Fibroblast of lung (primary cell): ENCODE results near the gene COPA. TPM values are rescaled to one million over a fixed set of nuclear protein-coding genes. Genes with fewer than 3 reads are reported as not detected.

Experiments used
- DNase-seq, 2 donors: peaks; one replicate each; pipeline versions ENCODE4 v3.0.0 to v3.0.0-alpha.2; 2010; ENCODE audit warnings: low read depth in 2 of 2
- H2AFZ ChIP-seq: 2 replicates; pipeline ENCODE4 v1.5.1; 2012; ENCODE audit warnings: low read length, control low read depth, inconsistent platforms
- H3K27ac ChIP-seq: 2 replicates; pipeline ENCODE4 v1.5.1; 2011; ENCODE audit warnings: low read length, control low read depth; ENCODE audit not compliant: insufficient read depth
- H3K27me3 ChIP-seq: 2 replicates; pipeline ENCODE4 v1.5.1; 2011; ENCODE audit warnings: mild to moderate bottlenecking, low read length; ENCODE audit not compliant: control insufficient read depth, insufficient read depth
- H3K36me3 ChIP-seq: 2 replicates; pipeline ENCODE4 v1.5.1; 2011; ENCODE audit warnings: low read length; ENCODE audit not compliant: control insufficient read depth, insufficient read depth
- H3K4me1 ChIP-seq: 2 replicates; pipeline ENCODE4 v1.5.1; 2011; ENCODE audit warnings: low read length; ENCODE audit not compliant: control insufficient read depth, insufficient read depth; ENCODE audit errors: extremely low read depth
- H3K4me2 ChIP-seq: 2 replicates; pipeline ENCODE4 v1.5.1; 2011; ENCODE audit warnings: low read length, control low read depth; ENCODE audit not compliant: insufficient read depth; ENCODE audit errors: extremely low read depth
- H3K4me3 ChIP-seq, 4 experiments: fragments of 200-600 bp in 1 of 4; sonication (generic) in 1 of 4; replicated peaks in 1 of 4; 2 replicates each; pipeline ENCODE4 v1.5.1; 2011 to 2016; ENCODE audit warnings: low read length in 4 of 4, low read depth in 3 of 4, mild to moderate bottlenecking in 3 of 4, control low read depth in 2 of 4, inconsistent platforms in 1 of 4, mixed read lengths in 1 of 4; ENCODE audit not compliant: insufficient read depth in 1 of 4; ENCODE audit errors: control extremely low read depth in 1 of 4
- H3K79me2 ChIP-seq: 2 replicates; pipeline ENCODE4 v1.5.1; 2012; ENCODE audit warnings: mild to moderate bottlenecking, low read length, inconsistent platforms; ENCODE audit not compliant: control insufficient read depth, insufficient read depth
- H3K9ac ChIP-seq: 2 replicates; pipeline ENCODE4 v1.5.1; 2011; ENCODE audit warnings: mild to moderate bottlenecking, low read length, control low read depth; ENCODE audit not compliant: insufficient read depth
- H3K9me3 ChIP-seq: 2 replicates; pipeline ENCODE4 v1.5.1; 2012; ENCODE audit warnings: low read depth, low read length; ENCODE audit not compliant: control insufficient read depth, insufficient read depth
- H4K20me1 ChIP-seq: 2 replicates; pipeline ENCODE4 v1.5.1; 2011; ENCODE audit warnings: low read length; ENCODE audit not compliant: control insufficient read depth, insufficient read depth; ENCODE audit errors: extremely low read depth
- CTCF ChIP-seq, 2 donors: IDR thresholded peaks in 1 of 2; conservative IDR thresholded peaks in 1 of 2; 1 replicate in 1 of 2; 2 replicates in 1 of 2; pipeline ENCODE4 v1.5.1; 2011 to 2012; ENCODE audit warnings: low read length in 2 of 2, control low read depth in 1 of 2, inconsistent platforms in 1 of 2, low read depth in 1 of 2, mild to moderate bottlenecking in 1 of 2
- EZH2 ChIP-seq: IDR thresholded peaks from 2 replicates; pipeline ENCODE4 v1.5.1; 2012; ENCODE audit warnings: low read length, control low read depth, mild to moderate bottlenecking; ENCODE audit errors: missing control alignments
- polyA plus RNA-seq, 2 donors: library from polyadenylated mRNA; depleted of rRNA in 1 of 2; stranded (reverse) in 1 of 2; unstranded in 1 of 2; fragments of >200 nt; gene quantifications; 2 replicates each; pipeline ENCODE4 v1.2.1, GENCODE V29; 2011 to 2012; ENCODE audit warnings: missing spikeins in 1 of 2
- total RNA-seq: library from RNA; depleted of rRNA; stranded (reverse); fragments of >200 nt; gene quantifications from 2 replicates; pipeline ENCODE4 v1.2.1, GENCODE V29; 2014

Gene COPA
- total and polyA plus RNA-seq, 2 donors (not counting 1 experiment from before 2014, with no cell fraction given), result 276 to 316 TPM

- Histone ChIP-seq H3K4me2 (no peak overlapping the region), H3K4me1 (no peaks in the 10 kb centered on the region), H4K20me1 (no peaks in the 10 kb centered on the region), H3K79me2 (no peaks in the 10 kb centered on the region), H3K4me3 (no peak overlapping the region), H3K27me3 (peaks cover 2% of the 10 kb centered on the region), H3K36me3 (no peaks in the 10 kb centered on the region), H3K9ac (no peak overlapping the region), H2AFZ (no peak overlapping the region), H3K27ac (no peak overlapping the region), H3K9me3 (no peaks in the 10 kb centered on the region)
- TF ChIP-seq CTCF (conservative IDR thresholded peaks at IDR 0.05 in 1 of 2, IDR thresholded peaks at IDR 0.05 in 1 of 2; ENCODE audit: low read depth in 1 of 2, low read length in 2 of 2), result no peak
- no peak for TF ChIP-seq EZH2
- peak in 1 of 2 donors; percentile 68 for DNase-seq
These were observed 34.6 kb upstream of the COPA start for GRCh38 chr1:160377585-160378206.

GRCh38 chr1:160376525-160377131, 33.6 kb upstream of the COPA start:
- H4K20me1 ChIP-seq, result no peaks in the 10 kb centered on the region
- no peak overlapping the region for H3K27ac ChIP-seq
- H3K4me3 ChIP-seq, result no peak overlapping the region
- peak; percentile 66 to 81 for DNase-seq
- H2AFZ ChIP-seq, result no peak overlapping the region
- no peak overlapping the region for H3K4me2 ChIP-seq
- no peaks in the 10 kb centered on the region for H3K36me3 ChIP-seq
- H3K4me1 ChIP-seq, result no peaks in the 10 kb centered on the region
- H3K27me3 ChIP-seq, result peaks cover 2% of the 10 kb centered on the region
- no peak overlapping the region for H3K9ac ChIP-seq
- H3K9me3 ChIP-seq, result no peaks in the 10 kb centered on the region
- no peaks in the 10 kb centered on the region for H3K79me2 ChIP-seq
- TF ChIP-seq EZH2, result no peak
- TF ChIP-seq CTCF (conservative IDR thresholded peaks at IDR 0.05 in 1 of 2, IDR thresholded peaks at IDR 0.05 in 1 of 2; ENCODE audit: low read depth in 1 of 2, low read length in 2 of 2), result peak; percentile 97 to 98

- no peaks in the 10 kb centered on the region for H3K9me3 ChIP-seq
- H3K79me2 ChIP-seq, result no peaks in the 10 kb centered on the region
- no peaks in the 10 kb centered on the region for H4K20me1 ChIP-seq
- H3K4me1 ChIP-seq, result no peaks in the 10 kb centered on the region
- TF ChIP-seq EZH2, result no peak
- H2AFZ ChIP-seq, result no peak overlapping the region
- DNase-seq, result peak in 1 of 2 donors; percentile 47
- no peak overlapping the region for H3K4me3 ChIP-seq
- H3K27me3 ChIP-seq, result peaks cover 2% of the 10 kb centered on the region
- no peak overlapping the region for H3K9ac ChIP-seq
- H3K36me3 ChIP-seq, result no peaks in the 10 kb centered on the region
- H3K27ac ChIP-seq, result no peak overlapping the region
- no peak overlapping the region for H3K4me2 ChIP-seq
These were observed 32.9 kb upstream of the COPA start for GRCh38 chr1:160375788-160376524.
